ENCODE measurements around the gene DGKD.

Gene DGKD

GRCh38 chr2:233321166-233321565 lies 33.1 kb upstream of the DGKD start:
- H3K9me3 ChIP-seq (ENCODE audit: control insufficient read depth in 1 of 2, low read length in 2 of 2), result no peaks in the 10 kb centered on the region
- no peaks in the 10 kb centered on the region for H3K4me1 ChIP-seq (ENCODE audit: control insufficient read depth in 1 of 2, insufficient read depth in 2 of 2, low read length in 2 of 2)
- H3K27ac ChIP-seq (ENCODE audit: low read depth, low read length), result no peak overlapping the region

GRCh38 chr2:233323851-233324250 lies 30.4 kb upstream of the DGKD start:
- H3K4me1 ChIP-seq (ENCODE audit: control insufficient read depth in 1 of 2, insufficient read depth in 2 of 2, low read length in 2 of 2), result no peaks in the 10 kb centered on the region
- H3K27me3 ChIP-seq (ENCODE audit: control insufficient read depth in 1 of 2, insufficient read depth in 2 of 2, low read length in 2 of 2), result no peaks in the 10 kb centered on the region
- no peak overlapping the region for H3K27ac ChIP-seq (ENCODE audit: low read depth, low read length)
- H3K9me3 ChIP-seq (ENCODE audit: control insufficient read depth in 1 of 2, low read length in 2 of 2), result no peaks in the 10 kb centered on the region
- no peak overlapping the region for H3K4me3 ChIP-seq (ENCODE audit: low read depth in 1 of 2, low read length in 2 of 2)
- no peak overlapping the region for H3K9ac ChIP-seq (ENCODE audit: low read depth in 1 of 2, low read length in 2 of 2)
- H3K36me3 ChIP-seq (ENCODE audit: control insufficient read depth in 1 of 2, insufficient read depth in 2 of 2, low read length in 2 of 2), result no peaks in the 10 kb centered on the region

More at GRCh38 chr2:233321166-233321565, 33.1 kb upstream of the DGKD start:
- Histone ChIP-seq H3K9ac (ENCODE audit: low read depth in 1 of 2, low read length in 2 of 2) (no peak overlapping the region), H3K27me3 (ENCODE audit: control insufficient read depth in 1 of 2, insufficient read depth in 2 of 2, low read length in 2 of 2) (no peaks in the 10 kb centered on the region), H3K36me3 (ENCODE audit: control insufficient read depth in 1 of 2, insufficient read depth in 2 of 2, low read length in 2 of 2) (no peaks in the 10 kb centered on the region), H3K4me3 (ENCODE audit: low read depth in 1 of 2, low read length in 2 of 2) (no peak overlapping the region)

- Histone ChIP-seq H3K27ac (ENCODE audit: low read depth, low read length) (no peak overlapping the region), H3K4me1 (ENCODE audit: control insufficient read depth in 1 of 2, insufficient read depth in 2 of 2, low read length in 2 of 2) (no peaks in the 10 kb centered on the region), H3K4me3 (ENCODE audit: low read depth in 1 of 2, low read length in 2 of 2) (no peak overlapping the region), H3K27me3 (ENCODE audit: control insufficient read depth in 1 of 2, insufficient read depth in 2 of 2, low read length in 2 of 2) (no peaks in the 10 kb centered on the region), H3K36me3 (ENCODE audit: control insufficient read depth in 1 of 2, insufficient read depth in 2 of 2, low read length in 2 of 2) (no peaks in the 10 kb centered on the region), H3K9ac (ENCODE audit: low read depth in 1 of 2, low read length in 2 of 2) (no peak overlapping the region), H3K9me3 (ENCODE audit: control insufficient read depth in 1 of 2, low read length in 2 of 2) (no peaks in the 10 kb centered on the region)
These were observed 29.0 kb upstream of the DGKD start for GRCh38 chr2:233325256-233325655.

- Histone ChIP-seq H3K36me3 (ENCODE audit: control insufficient read depth in 1 of 2, insufficient read depth in 2 of 2, low read length in 2 of 2) (no peaks in the 10 kb centered on the region), H3K4me3 (ENCODE audit: low read depth in 1 of 2, low read length in 2 of 2) (no peak overlapping the region), H3K9ac (ENCODE audit: low read depth in 1 of 2, low read length in 2 of 2) (no peak overlapping the region), H3K27me3 (ENCODE audit: control insufficient read depth in 1 of 2, insufficient read depth in 2 of 2, low read length in 2 of 2) (no peaks in the 10 kb centered on the region), H3K27ac (ENCODE audit: low read depth, low read length) (no peak overlapping the region), H3K4me1 (ENCODE audit: control insufficient read depth in 1 of 2, insufficient read depth in 2 of 2, low read length in 2 of 2) (no peaks in the 10 kb centered on the region), H3K9me3 (ENCODE audit: control insufficient read depth in 1 of 2, low read length in 2 of 2) (no peaks in the 10 kb centered on the region)
These were observed 28.5 kb upstream of the DGKD start for GRCh38 chr2:233325814-233326213.

- H3K4me1 ChIP-seq (ENCODE audit: control insufficient read depth in 1 of 2, insufficient read depth in 2 of 2, low read length in 2 of 2), result peaks cover 4 to 5% of the 10 kb centered on the region in 2 donors
- no peaks in the 10 kb centered on the region for H3K27me3 ChIP-seq (ENCODE audit: control insufficient read depth in 1 of 2, insufficient read depth in 2 of 2, low read length in 2 of 2)
- H3K4me3 ChIP-seq (ENCODE audit: low read depth in 1 of 2, low read length in 2 of 2), result no peak overlapping the region
- H3K9me3 ChIP-seq (ENCODE audit: control insufficient read depth in 1 of 2, low read length in 2 of 2), result no peaks in the 10 kb centered on the region
- no peak overlapping the region for H3K27ac ChIP-seq (ENCODE audit: low read depth, low read length)
- H3K36me3 ChIP-seq (ENCODE audit: control insufficient read depth in 1 of 2, insufficient read depth in 2 of 2, low read length in 2 of 2), result no peaks in the 10 kb centered on the region
- H3K9ac ChIP-seq (ENCODE audit: low read depth in 1 of 2, low read length in 2 of 2), result no peak overlapping the region
These were observed 27.8 kb upstream of the DGKD start for GRCh38 chr2:233326500-233326899.

GRCh38 chr2:233328922-233329321 lies 25.4 kb upstream of the DGKD start:
- H3K27me3 ChIP-seq (ENCODE audit: control insufficient read depth in 1 of 2, insufficient read depth in 2 of 2, low read length in 2 of 2), result no peaks in the 10 kb centered on the region
- H3K9me3 ChIP-seq (ENCODE audit: control insufficient read depth in 1 of 2, low read length in 2 of 2), result no peaks in the 10 kb centered on the region
- no peak overlapping the region for H3K4me3 ChIP-seq (ENCODE audit: low read depth in 1 of 2, low read length in 2 of 2)
- no peaks in the 10 kb centered on the region for H3K36me3 ChIP-seq (ENCODE audit: control insufficient read depth in 1 of 2, insufficient read depth in 2 of 2, low read length in 2 of 2)
- H3K4me1 ChIP-seq (ENCODE audit: control insufficient read depth in 1 of 2, insufficient read depth in 2 of 2, low read length in 2 of 2), result peaks cover 13 to 19% of the 10 kb centered on the region in 2 donors
- no peak overlapping the region for H3K9ac ChIP-seq (ENCODE audit: low read depth in 1 of 2, low read length in 2 of 2)
- H3K27ac ChIP-seq (ENCODE audit: low read depth, low read length), result no peak overlapping the region

GRCh38 chr2:233329489-233330135 lies 24.7 kb upstream of the DGKD start:
- Histone ChIP-seq H3K36me3 (ENCODE audit: control insufficient read depth in 1 of 2, insufficient read depth in 2 of 2, low read length in 2 of 2) (no peaks in the 10 kb centered on the region), H3K4me1 (ENCODE audit: control insufficient read depth in 1 of 2, insufficient read depth in 2 of 2, low read length in 2 of 2) (peaks cover 16 to 21% of the 10 kb centered on the region in 2 donors), H3K4me3 (ENCODE audit: low read depth in 1 of 2, low read length in 2 of 2) (no peak overlapping the region), H3K9ac (ENCODE audit: low read depth in 1 of 2, low read length in 2 of 2) (no peak overlapping the region), H3K27ac (ENCODE audit: low read depth, low read length) (no peak overlapping the region), H3K9me3 (ENCODE audit: control insufficient read depth in 1 of 2, low read length in 2 of 2) (no peaks in the 10 kb centered on the region), H3K27me3 (ENCODE audit: control insufficient read depth in 1 of 2, insufficient read depth in 2 of 2, low read length in 2 of 2) (no peaks in the 10 kb centered on the region)

GRCh38 chr2:233331536-233331935 lies 22.8 kb upstream of the DGKD start:
- Histone ChIP-seq H3K4me1 (ENCODE audit: control insufficient read depth in 1 of 2, insufficient read depth in 2 of 2, low read length in 2 of 2) (peaks cover 16 to 21% of the 10 kb centered on the region in 2 donors), H3K27me3 (ENCODE audit: control insufficient read depth in 1 of 2, insufficient read depth in 2 of 2, low read length in 2 of 2) (no peaks in the 10 kb centered on the region), H3K27ac (ENCODE audit: low read depth, low read length) (peak overlapping the region; percentile 47), H3K9ac (ENCODE audit: low read depth in 1 of 2, low read length in 2 of 2) (no peak overlapping the region), H3K36me3 (ENCODE audit: control insufficient read depth in 1 of 2, insufficient read depth in 2 of 2, low read length in 2 of 2) (no peaks in the 10 kb centered on the region), H3K9me3 (ENCODE audit: control insufficient read depth in 1 of 2, low read length in 2 of 2) (no peaks in the 10 kb centered on the region), H3K4me3 (ENCODE audit: low read depth in 1 of 2, low read length in 2 of 2) (no peak overlapping the region)

- Histone ChIP-seq H3K4me1 (ENCODE audit: control insufficient read depth in 1 of 2, insufficient read depth in 2 of 2, low read length in 2 of 2) (peaks cover 21% of the 10 kb centered on the region in 2 donors), H3K27ac (ENCODE audit: low read depth, low read length) (peak overlapping the region; percentile 32), H3K36me3 (ENCODE audit: control insufficient read depth in 1 of 2, insufficient read depth in 2 of 2, low read length in 2 of 2) (no peaks in the 10 kb centered on the region), H3K9me3 (ENCODE audit: control insufficient read depth in 1 of 2, low read length in 2 of 2) (no peaks in the 10 kb centered on the region), H3K9ac (ENCODE audit: low read depth in 1 of 2, low read length in 2 of 2) (no peak overlapping the region), H3K27me3 (ENCODE audit: control insufficient read depth in 1 of 2, insufficient read depth in 2 of 2, low read length in 2 of 2) (no peaks in the 10 kb centered on the region), H3K4me3 (ENCODE audit: low read depth in 1 of 2, low read length in 2 of 2) (no peak overlapping the region)
These were observed 22.2 kb upstream of the DGKD start for GRCh38 chr2:233332125-233332524.

GRCh38 chr2:233334915-233335314 lies 19.4 kb upstream of the DGKD start:
- H3K9ac ChIP-seq (ENCODE audit: low read depth in 1 of 2, low read length in 2 of 2), result no peak overlapping the region

More at GRCh38 chr2:233334915-233335314, 19.4 kb upstream of the DGKD start:
- H3K27ac ChIP-seq (ENCODE audit: low read depth, low read length), result no peak overlapping the region
- no peak overlapping the region for H3K4me3 ChIP-seq (ENCODE audit: low read depth in 1 of 2, low read length in 2 of 2)
- no peaks in the 10 kb centered on the region for H3K36me3 ChIP-seq (ENCODE audit: control insufficient read depth in 1 of 2, insufficient read depth in 2 of 2, low read length in 2 of 2)
- H3K27me3 ChIP-seq (ENCODE audit: control insufficient read depth in 1 of 2, insufficient read depth in 2 of 2, low read length in 2 of 2), result no peaks in the 10 kb centered on the region
- H3K9me3 ChIP-seq (ENCODE audit: control insufficient read depth in 1 of 2, low read length in 2 of 2), result no peaks in the 10 kb centered on the region
- peaks cover 29 to 31% of the 10 kb centered on the region in 2 donors for H3K4me1 ChIP-seq (ENCODE audit: control insufficient read depth in 1 of 2, insufficient read depth in 2 of 2, low read length in 2 of 2)
